HCT116 (cell line): ENCODE measurements around the gene STAMBPL1. TPM values are rescaled to one million over a fixed set of nuclear protein-coding genes. Genes with fewer than 3 reads are reported as not detected.
A peak's percentile ranks its signal among the peaks of the same experiment; 100 is the strongest.
"Not testable (repeated sequence)": the region's sequence is repeated elsewhere in the genome, so short reads cannot be mapped to it uniquely, and the experiment has no call there.

ENCODE experiments used
- ATAC-seq: fragments of 200-7000 bp; cut with Tn5 transposase; 2 replicates; pipeline ENCODE4 v1.9.1; 2020; ENCODE audit warnings: mild to moderate bottlenecking, moderate library complexity
- BruUV-seq: library from RNA; stranded (reverse); fragments of 400-500 nt; replicated peaks from 2 replicates; lab custom pipeline; 2021; lab: Mats Ljungman, UMichigan
- CTCF ChIA-PET: fragments of 300-600 bp; sonication (Branson Sonifier 250); formaldehyde crosslinking; loops from one replicate; lab custom pipeline; 2021; ENCODE audit warnings: antibody characterized with exemption; lab: Charles Lee
- POLR2A ChIA-PET: fragments of 300-600, 350-600 bp; sonication (Branson Sonifier 250); formaldehyde crosslinking; loops from one replicate; lab custom pipeline; 2021; ENCODE audit warnings: antibody characterized with exemption; lab: Charles Lee
- RAD21 ChIA-PET, 2 experiments: fragments of 300-600 bp; sonication (Branson Sonifier 250); formaldehyde crosslinking; loops; one replicate each; lab custom pipeline; 2023; ENCODE audit warnings: low total read pairs in 2 of 2; ENCODE audit not compliant: uncharacterized antibody in 2 of 2, unreplicated experiment in 2 of 2, low non-redundant PET in 1 of 2; lab: Charles Lee
- DNase-seq: peaks from one replicate; pipeline ENCODE4 v3.0.0-alpha.2; 2010; ENCODE audit warnings: low read depth, low spot score
- H2AFZ ChIP-seq: fragments of 200-600 bp; shearing (Covaris generic), sonication (generic); 2 replicates; pipeline ENCODE4 v1.6.1; 2017; ENCODE audit warnings: low read depth, mixed run types, mixed read lengths, antibody characterized with exemption, low read length; ENCODE audit not compliant: poor library complexity, severe bottlenecking
- H3K27ac ChIP-seq: 2 replicates; pipeline ENCODE4 v1.5.1; 2012; ENCODE audit warnings: low read depth, low read length
- H3K27me3 ChIP-seq: fragments of 200-600 bp; sonication (generic); 2 replicates; pipeline ENCODE4 v1.6.1; 2016; ENCODE audit warnings: mixed run types, low read length, mixed read lengths; ENCODE audit not compliant: insufficient read depth
- H3K36me3 ChIP-seq, 2 experiments: fragments of 200-500 bp in 1 of 2; fragments of 200-600 bp in 1 of 2; sonication (Bioruptor generic) in 1 of 2; sonication (generic) in 1 of 2; 2 replicates each; pipeline versions ENCODE4 v1.5.1 to v1.6.1; 2014 to 2016; ENCODE audit warnings: low read length in 2 of 2, inconsistent platforms in 1 of 2, mixed read lengths in 1 of 2, mixed run types in 1 of 2; ENCODE audit not compliant: insufficient read depth in 2 of 2, control insufficient read depth in 1 of 2
- H3K4me1 ChIP-seq, 2 experiments: fragments of 200-600 bp in 1 of 2; sonication (generic) in 1 of 2; 2 replicates each; pipeline versions ENCODE4 v1.5.1 to v1.6.1; 2012 to 2017; ENCODE audit warnings: low read length in 2 of 2, inconsistent platforms in 1 of 2, mild to moderate bottlenecking in 1 of 2, mixed read lengths in 1 of 2, mixed run types in 1 of 2, moderate library complexity in 1 of 2; ENCODE audit not compliant: insufficient read depth in 2 of 2, control insufficient read depth in 1 of 2
- H3K4me2 ChIP-seq: fragments of 200-600 bp; sonication (generic); 2 replicates; pipeline ENCODE4 v1.6.1; 2017; ENCODE audit warnings: mixed run types, low read length, mixed read lengths
- H3K4me3 ChIP-seq, 2 experiments: fragments of 200-600 bp in 1 of 2; sonication (generic) in 1 of 2; replicated peaks in 1 of 2; 2 replicates each; pipeline ENCODE4 v1.5.1; 2011 to 2016; ENCODE audit warnings: low read length in 2 of 2, control low read depth in 1 of 2, low read depth in 1 of 2, mild to moderate bottlenecking in 1 of 2, mixed read lengths in 1 of 2, mixed run types in 1 of 2
- H3K79me2 ChIP-seq: fragments of 200-600 bp; sonication (generic); 2 replicates; pipeline ENCODE4 v1.6.1; 2017; ENCODE audit warnings: mild to moderate bottlenecking, mixed run types, low read length, moderate library complexity, mixed read lengths; ENCODE audit not compliant: insufficient read depth
- H3K9ac ChIP-seq: fragments of 200-600 bp; sonication (generic); 2 replicates; pipeline ENCODE4 v1.6.1; 2016; ENCODE audit warnings: low read length, mixed read lengths
- H3K9me2 ChIP-seq: fragments of 200-600 bp; sonication (generic), shearing (Covaris generic); 2 replicates; pipeline ENCODE4 v1.6.1; 2017; ENCODE audit warnings: mixed run types, mild to moderate bottlenecking, moderate library complexity; ENCODE audit not compliant: insufficient read depth
- H3K9me3 ChIP-seq, 2 experiments: fragments of 200-500 bp in 1 of 2; fragments of 200-600 bp in 1 of 2; sonication (Bioruptor generic) in 1 of 2; sonication (generic) in 1 of 2; 2 replicates each; pipeline ENCODE4 v1.6.1; 2014 to 2017; ENCODE audit warnings: low read length in 2 of 2, mixed read lengths in 2 of 2, inconsistent platforms in 1 of 2, low read depth in 1 of 2, mild to moderate bottlenecking in 1 of 2, mixed run types in 1 of 2, moderate library complexity in 1 of 2; ENCODE audit not compliant: control insufficient read depth in 1 of 2, insufficient read depth in 1 of 2
- H4K20me1 ChIP-seq: fragments of 200-600 bp; sonication (generic), shearing (Covaris generic); 2 replicates; pipeline ENCODE4 v1.6.1; 2017; ENCODE audit warnings: mixed run types, mild to moderate bottlenecking, moderate library complexity; ENCODE audit not compliant: insufficient read depth
- ATF3 ChIP-seq: IDR thresholded peaks from 2 replicates; pipeline ENCODE4 v1.6.1; 2012
- CBX3 ChIP-seq: IDR thresholded peaks from 2 replicates; pipeline ENCODE4 v1.6.1; 2012; ENCODE audit warnings: low read depth
- CEBPB ChIP-seq: IDR thresholded peaks from 2 replicates; pipeline ENCODE4 v1.6.1; 2012; ENCODE audit warnings: low read depth
- EGR1 ChIP-seq: IDR thresholded peaks from 2 replicates; pipeline ENCODE4 v1.6.1; 2012; ENCODE audit warnings: low read depth
- EZH2phosphoT487 ChIP-seq: fragments of 200-600 bp; IDR thresholded peaks from 2 replicates; pipeline ENCODE4 v1.6.1; 2018; ENCODE audit warnings: antibody characterized with exemption, borderline replicate concordance
- FOSL1 ChIP-seq: IDR thresholded peaks from 2 replicates; pipeline ENCODE4 v1.6.1; 2012; ENCODE audit warnings: low read depth
- JUND ChIP-seq: IDR thresholded peaks from 2 replicates; pipeline ENCODE4 v1.6.1; 2012
- MAX ChIP-seq: IDR thresholded peaks from 2 replicates; pipeline ENCODE4 v1.6.1; 2012
- REST ChIP-seq: IDR thresholded peaks from 2 replicates; pipeline ENCODE4 v1.6.1; 2012; ENCODE audit warnings: low read depth
- SIN3A ChIP-seq: IDR thresholded peaks from 2 replicates; pipeline ENCODE4 v1.6.1; 2012; ENCODE audit warnings: low read depth
- SP1 ChIP-seq: IDR thresholded peaks from 2 replicates; pipeline ENCODE4 v1.6.1; 2012; ENCODE audit warnings: low read depth
- TCF7L2 ChIP-seq: IDR thresholded peaks from 2 replicates; pipeline ENCODE4 v1.7.0; 2011; ENCODE audit warnings: borderline replicate concordance, inconsistent platforms; ENCODE audit not compliant: insufficient read depth, insufficient read length; ENCODE audit errors: extremely low read depth
- YY1 ChIP-seq: IDR thresholded peaks from 2 replicates; pipeline ENCODE4 v1.6.1; 2011; ENCODE audit warnings: low read length, low read depth, moderate library complexity, mild to moderate bottlenecking; ENCODE audit not compliant: insufficient replicate concordance; ENCODE audit errors: extremely low read depth
- intact Hi-C: fragments of 100-400 bp; cut with micrococcal nuclease; formaldehyde crosslinking; loops from 2 replicates; pipeline ENCODE4 v1.10.0; 2022
- total RNA-seq: library from RNA; stranded (reverse); gene quantifications from one replicate; pipeline ENCODE4 v1.2.1, GENCODE V29; 2021; ENCODE audit not compliant: unreplicated experiment

Gene STAMBPL1
- total RNA-seq, 1 experiment from 2014 or later: 11.0 TPM

GRCh38 chr10:88882646-88883447, 2.8 kb downstream of the STAMBPL1 start:
- intact Hi-C loops, H3K36me3 ChIP-seq, H3K9me2 ChIP-seq, H4K20me1 ChIP-seq, H3K27me3 ChIP-seq, H3K9me3 ChIP-seq, ATAC-seq, RAD21 ChIA-PET, DNase-seq, BruUV-seq: not testable (repeated sequence)
- POLR2A ChIA-PET: interaction anchor here (0.7 to 1.8 kb wide), 3 partner anchors 12 to 454 kb away, joined by 3 to 6 read pairs (median 3); no protein-coding TSS in a partner anchor
- Histone ChIP-seq H3K79me2 (peaks cover 21% of the 10 kb centered on the region), H3K27ac (peak overlapping the region; percentile 93), H3K9ac (peak overlapping the region; percentile 71), H2AFZ (peak overlapping the region; percentile 33), H3K4me1 (peaks cover 28 to 68% of the 10 kb centered on the region in 2 experiments), H3K4me2 (peak overlapping the region; percentile 87), H3K4me3 (peak overlapping the region; percentile 3 to 75)
- peak; percentile 92 for TF ChIP-seq FOSL1
- peak; percentile 20; the same call in 1 of the 2 replicates for TF ChIP-seq MAX
- peak; percentile 42; the same call in 1 of the 2 replicates for TF ChIP-seq CBX3
- TF ChIP-seq SIN3A: peak; percentile 61; the same call in 1 of the 2 replicates
- TF ChIP-seq SP1: peak; percentile 74
- TF ChIP-seq CEBPB: peak; percentile 58
- TF ChIP-seq JUND: peak; percentile 88
- TF ChIP-seq EGR1: peak; percentile 35; the same call in 1 of the 2 replicates
- CTCF ChIA-PET: interaction anchor here (1.0 to 1.9 kb wide), 2 partner anchors 47 to 51 kb away, joined by 4 to 5 read pairs; no protein-coding TSS in a partner anchor

GRCh38 chr10:88883448-88883809, 3.4 kb downstream of the STAMBPL1 start:
- Histone ChIP-seq H3K36me3 (no peaks in the 10 kb centered on the region), H3K4me2 (peak overlapping the region; percentile 87), H3K9me2 (no peaks in the 10 kb centered on the region), H3K79me2 (peaks cover 24% of the 10 kb centered on the region), H3K9ac (no peak overlapping the region), H3K4me3 (peak overlapping the region in 1 of 2 experiments; percentile 75; a peak in 1 of 4 replicates), H4K20me1 (no peaks in the 10 kb centered on the region), H3K27me3 (no peaks in the 10 kb centered on the region), H2AFZ (no peak overlapping the region), H3K27ac (peak overlapping the region; percentile 93; the same call in 1 of the 2 replicates), H3K9me3 (no peaks in the 10 kb centered on the region), H3K4me1 (peaks cover 28 to 68% of the 10 kb centered on the region in 2 experiments)
- ChIA-PET RAD21 (no interaction called here), CTCF (no interaction called here), POLR2A (no interaction called here)
- no TSS peak for BruUV-seq
- ATAC-seq: no peak
- no peak for DNase-seq
- intact Hi-C loops: no loop called here
- TF ChIP-seq EZH2phosphoT487 (no peak), REST (no peak), MAX (no peak), ATF3 (no peak), TCF7L2 (no peak), YY1 (no peak), CBX3 (no peak)
